ENCODE data around the gene GABRB1.

Gene GABRB1

GRCh38 chr4:47031011-47031678 is at the start of gene GABRB1:
TSS of gene GABRB1 (plus strand) at chr4:47031567.
- DNase-seq = no peak

DNA sequence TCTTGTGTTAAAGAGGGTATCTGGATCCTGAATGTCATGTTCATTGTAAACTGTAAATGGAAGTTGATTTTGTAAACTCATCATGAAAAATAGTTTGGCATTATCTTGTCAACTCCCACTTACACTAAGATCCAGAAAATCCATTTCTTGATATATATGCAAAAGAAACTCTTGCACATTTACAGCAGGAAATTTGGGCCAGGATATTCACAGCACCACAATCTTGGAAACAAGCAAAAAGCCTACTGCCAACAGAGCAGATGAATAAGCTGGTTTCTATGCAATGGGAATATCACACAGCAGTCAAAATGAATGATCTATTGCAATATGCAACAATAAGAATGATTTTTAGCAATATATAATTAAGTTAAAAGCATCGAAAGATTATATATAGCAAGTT is 46.6 kb upstream of the GABRB1 start:
- DNase-seq = no peak

- no peak for DNase-seq
These were observed 44.3 kb upstream of the GABRB1 start for GRCh38 chr4:46986922-46987638.

GRCh38 chr4:46992338-46992737 is 39.0 kb upstream of the GABRB1 start:
- DNase-seq = no peak

DNA sequence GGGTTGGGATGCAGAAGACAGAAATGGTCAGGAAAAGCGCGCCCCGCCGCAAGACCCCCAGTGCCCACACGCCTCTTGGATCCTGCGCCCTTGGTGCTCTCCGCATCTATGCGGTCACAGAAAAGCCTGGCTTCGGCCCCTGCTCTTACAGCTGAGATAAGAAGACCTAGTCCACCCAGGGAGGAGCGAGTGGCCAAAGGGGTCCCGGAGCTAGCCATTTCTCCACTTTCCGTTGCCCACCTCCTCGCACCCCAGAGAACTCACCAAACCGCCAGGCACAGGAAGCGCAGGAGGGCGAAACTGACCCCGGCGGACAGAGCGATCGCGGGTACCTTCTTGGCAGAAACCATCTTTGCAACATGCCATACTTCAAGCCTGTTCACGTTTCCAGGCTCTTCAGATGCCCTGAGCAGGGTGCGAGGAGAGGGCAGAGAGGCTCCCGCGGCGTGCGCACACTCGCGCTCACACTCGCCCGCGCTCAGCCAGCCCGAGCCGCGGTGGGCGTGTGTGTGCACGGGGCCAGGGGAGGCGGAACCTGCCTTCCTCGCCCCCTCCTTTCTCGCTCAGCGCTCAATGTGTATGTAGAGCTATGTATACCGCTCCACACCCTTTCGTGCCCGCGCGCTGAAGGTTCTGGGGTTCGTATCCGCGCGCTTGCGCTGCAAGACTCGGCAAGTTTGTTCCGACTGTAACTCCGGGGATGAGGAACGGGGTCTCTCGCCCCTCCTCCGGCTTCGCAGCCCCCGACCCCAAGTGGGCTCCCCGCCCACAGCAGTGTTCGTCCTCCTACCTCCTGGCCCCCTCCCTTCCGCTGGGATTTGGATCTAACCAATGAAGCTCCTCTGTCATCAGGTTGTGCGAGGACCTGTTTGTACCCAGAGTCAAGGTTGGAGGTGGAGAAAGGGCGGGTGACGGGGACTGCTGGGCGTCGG is 38.0 kb upstream of the GABRB1 start, which contains the start of gene GABRA4:
Gene GABRA4 (minus strand): TSS at position 507 of the 932 bp plus-strand sequence. CDS start 157 bp downstream, at position 350.
- DNase-seq = no peak

DNA sequence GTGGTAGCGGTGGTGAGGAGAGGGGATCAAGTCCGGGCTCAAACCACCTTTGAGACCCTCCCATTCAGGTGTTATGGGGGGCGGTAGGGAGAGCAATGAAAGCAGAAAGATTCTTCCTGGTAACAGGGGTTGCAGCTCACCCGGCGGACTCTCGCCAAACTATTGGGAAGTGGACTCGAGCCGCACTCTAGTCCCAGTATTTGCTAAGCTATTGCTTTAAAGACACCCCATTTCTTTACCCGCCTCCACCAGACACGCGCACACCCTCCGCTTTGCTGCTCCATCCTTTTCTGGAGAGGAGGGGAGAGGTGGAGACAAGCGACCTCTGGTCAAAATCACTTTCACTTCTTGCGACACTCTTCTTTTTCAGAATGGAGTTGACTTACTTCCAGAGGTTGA is 37.4 kb upstream of the GABRB1 start:
- no peak for DNase-seq

GRCh38 chr4:46999566-46999965 is 31.8 kb upstream of the GABRB1 start:
- no peak for DNase-seq

DNA sequence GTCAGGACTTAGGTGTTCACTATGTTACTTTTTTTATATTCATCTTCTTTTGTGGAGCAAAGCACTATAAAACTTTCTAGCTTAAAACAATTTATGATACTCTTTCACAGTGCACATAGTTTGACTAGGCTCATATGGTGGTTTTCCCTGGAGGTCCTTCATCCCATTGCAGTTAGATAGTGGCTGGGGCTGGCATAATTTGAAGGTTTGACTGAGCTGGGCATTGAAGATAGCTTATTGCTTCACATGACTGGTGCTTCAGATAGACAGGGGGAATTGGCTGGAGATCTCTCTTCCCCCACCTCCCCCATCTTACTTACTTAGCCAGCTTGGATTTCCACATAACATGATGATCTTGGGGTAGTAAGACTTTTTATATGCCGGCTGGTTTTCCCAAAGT is 31.0 kb upstream of the GABRB1 start:
- DNase-seq = no peak

GRCh38 chr4:47002580-47002979 is 28.8 kb upstream of the GABRB1 start:
- DNase-seq = no peak

DNA sequence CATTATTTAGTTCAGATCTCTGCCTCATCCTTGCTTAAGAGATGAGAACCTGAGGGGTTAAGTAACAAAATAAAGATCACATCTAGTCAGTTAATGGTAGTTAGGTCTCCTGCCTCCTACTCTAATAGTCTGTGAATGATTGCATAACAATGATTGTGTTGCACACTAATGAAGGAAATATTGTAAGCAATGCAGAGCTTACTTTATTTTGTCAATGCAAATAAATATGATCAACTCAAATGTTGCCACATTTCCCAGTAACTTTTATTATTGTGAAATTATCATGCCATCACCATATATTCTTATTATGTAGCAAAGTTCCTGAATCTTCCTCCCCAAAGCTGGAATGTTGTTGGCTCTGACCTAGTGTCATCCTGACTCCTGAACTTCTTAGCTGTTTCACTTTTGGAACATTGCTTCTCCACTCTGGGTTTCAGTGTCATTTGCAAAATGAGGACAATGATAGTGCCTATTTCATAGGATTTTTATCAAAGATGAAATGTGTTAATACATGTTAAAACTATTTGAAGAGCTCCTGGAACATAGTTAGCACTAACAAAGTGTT is 20.9 kb upstream of the GABRB1 start:
- no peak for DNase-seq

DNA sequence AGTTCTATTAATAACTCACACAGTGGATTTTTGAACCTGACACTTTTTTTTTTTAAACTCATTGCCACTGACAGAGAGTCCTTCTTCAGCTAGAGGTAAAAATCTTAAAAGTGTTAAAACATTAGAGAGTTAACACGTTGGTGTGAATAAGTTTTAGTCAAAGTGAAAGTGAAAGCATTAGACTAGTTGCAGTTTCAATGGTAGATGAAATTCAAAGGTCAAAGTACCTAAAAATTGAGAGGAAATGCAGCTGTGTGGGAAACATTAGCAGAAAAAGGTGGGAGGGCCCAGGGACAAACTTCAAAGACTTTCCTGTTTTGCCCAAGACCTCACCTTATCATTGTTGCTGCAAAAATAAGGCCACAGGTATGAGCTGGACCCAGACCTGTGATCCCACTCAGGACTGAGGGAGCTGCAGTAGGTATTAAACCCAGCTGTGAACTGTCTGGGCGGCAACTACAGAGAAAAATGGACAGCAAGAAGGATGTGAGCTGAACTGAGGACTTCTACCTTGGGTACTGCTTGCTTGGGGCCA is 20.4 kb upstream of the GABRB1 start:
- no peak for DNase-seq

DNA sequence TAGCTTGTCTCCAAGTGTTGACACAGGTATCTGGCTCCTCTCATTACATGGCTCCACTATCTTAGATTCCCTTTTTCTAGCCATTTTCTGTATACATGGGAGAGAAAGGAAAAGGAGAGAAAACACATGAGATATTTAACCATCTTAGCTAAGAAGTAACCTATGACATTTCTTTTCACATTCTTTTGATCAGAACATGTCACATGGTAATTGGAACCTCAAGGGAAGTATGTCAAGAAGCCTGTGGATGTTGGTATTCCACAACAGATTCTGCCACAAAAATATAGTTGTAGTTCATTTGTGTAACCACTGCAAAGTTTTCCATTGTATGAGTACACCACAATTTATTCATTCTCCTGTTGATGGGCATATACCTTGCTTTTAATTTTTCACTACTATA is 18.7 kb upstream of the GABRB1 start:
- no peak for DNase-seq

DNA sequence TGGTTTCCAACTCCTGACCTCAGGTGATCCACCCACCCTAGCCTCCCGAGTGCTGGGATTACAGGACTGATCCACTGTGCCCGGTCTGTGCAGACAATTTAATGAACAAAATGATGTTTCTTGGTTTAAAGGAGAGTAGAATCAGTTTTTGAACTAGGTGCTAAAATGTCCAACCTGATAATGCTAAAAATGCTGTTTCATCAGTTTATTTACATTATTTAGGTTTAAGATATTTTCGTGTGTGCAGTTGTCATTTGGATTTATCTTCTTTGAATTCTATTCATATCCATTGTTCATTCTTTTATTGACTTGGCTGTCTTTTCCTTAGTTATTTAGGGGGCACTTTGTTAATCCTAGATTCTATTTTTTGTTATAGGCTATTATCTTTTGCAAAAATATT is 18.0 kb upstream of the GABRB1 start:
- DNase-seq = no peak

GRCh38 chr4:47017081-47017480 is 14.3 kb upstream of the GABRB1 start:
- DNase-seq = no peak

DNA sequence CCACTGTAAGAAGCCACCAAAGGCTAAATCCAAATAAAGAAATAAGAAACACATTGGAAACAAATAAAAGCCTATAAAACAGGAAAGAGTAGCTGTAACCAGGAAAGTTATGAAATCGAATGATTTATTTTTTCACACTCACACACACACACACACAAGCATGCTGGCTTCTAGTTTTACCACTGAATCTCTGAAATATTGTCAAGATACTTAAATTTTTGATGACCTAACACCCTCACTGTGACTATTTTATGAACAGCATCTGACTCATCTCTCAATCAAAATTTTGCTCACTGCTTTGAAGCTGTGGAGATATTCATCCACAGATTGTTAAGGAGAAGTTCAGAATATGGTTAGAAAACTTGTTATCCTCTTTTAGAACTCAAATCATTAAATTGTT is 13.9 kb upstream of the GABRB1 start:
- DNase-seq = no peak

- DNase-seq = no peak
These were observed 511 bp downstream of the GABRB1 start for GRCh38 chr4:47031751-47032404.

- DNase-seq = no peak
These were observed 1.2 kb downstream of the GABRB1 start for GRCh38 chr4:47032405-47033106.

GRCh38 chr4:47038263-47038662 is 6.9 kb downstream of the GABRB1 start:
- DNase-seq = no peak

GRCh38 chr4:47040828-47041227 is 9.5 kb downstream of the GABRB1 start:
- no peak for DNase-seq

DNA sequence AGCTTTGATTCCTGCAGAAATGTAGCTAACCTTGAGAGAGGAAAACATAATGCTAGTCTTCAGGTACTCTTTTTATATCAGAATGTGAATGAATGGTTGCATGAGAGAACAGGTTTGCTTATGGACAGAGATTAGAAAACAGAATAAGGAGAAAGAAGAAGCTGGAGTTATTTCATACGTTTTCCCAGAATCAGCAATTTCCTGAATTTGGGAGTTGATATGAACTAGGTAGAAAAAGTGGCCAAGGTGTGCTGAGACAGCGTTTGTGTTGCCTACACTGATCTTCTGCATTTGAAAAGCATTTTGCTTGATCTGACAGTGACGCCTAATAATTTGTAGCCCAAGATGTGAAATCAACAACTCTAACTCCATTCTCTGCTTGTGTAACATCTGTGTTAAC is 12.5 kb downstream of the GABRB1 start:
- DNase-seq = no peak

DNA sequence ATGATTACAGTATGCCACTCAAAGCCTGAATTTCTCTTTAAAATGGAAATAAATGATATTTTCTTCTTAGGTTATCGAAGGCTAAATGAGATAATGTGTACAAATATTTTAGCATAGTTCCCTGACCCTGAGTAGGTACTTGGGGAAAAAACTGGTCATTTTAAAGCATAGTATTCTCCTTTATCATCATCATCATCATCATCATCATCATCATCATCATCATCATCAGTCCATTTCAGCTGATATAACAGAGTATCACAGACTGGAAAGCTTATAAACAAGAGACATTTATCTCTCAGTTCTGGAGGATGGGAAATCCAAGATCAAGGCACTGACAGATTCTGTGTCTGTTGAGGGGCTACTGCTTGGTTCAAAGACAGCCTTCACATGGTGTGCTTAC is 13.9 kb downstream of the GABRB1 start:
- DNase-seq = no peak

DNA sequence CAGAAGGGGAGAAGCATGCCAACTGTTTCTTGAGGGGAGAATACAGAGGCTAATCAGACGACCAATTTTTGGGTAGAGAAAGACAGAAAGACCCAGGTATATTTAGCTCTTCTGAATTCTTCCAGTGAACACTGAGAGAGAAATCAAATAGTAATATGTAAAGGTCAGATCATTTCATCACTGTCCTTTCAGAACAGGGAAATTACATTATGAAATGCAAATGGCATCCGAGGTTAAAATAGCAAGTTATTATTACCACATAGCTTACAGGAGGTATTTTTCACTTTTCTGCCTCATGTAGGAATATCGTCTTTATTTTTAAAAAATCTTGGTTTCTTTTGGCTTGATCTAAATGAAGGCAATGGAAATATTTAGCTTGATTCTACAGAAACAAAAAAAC is 18.0 kb downstream of the GABRB1 start:
- no peak for DNase-seq

All from NCI-H1436 treated with DMSO at 0.1 percent for 48 hours (cell line).